HG03066 (cell line): ENCODE measurements around the gene HMGA1.

Experiments
- ATAC-seq: cut with Tn5 transposase; IDR thresholded peaks from one replicate; pipeline ENCODE4 v1.9.1; 2021; ENCODE audit warnings: low read depth; ENCODE audit not compliant: unreplicated experiment

HMGA1 gene

GRCh38 chr6:34285448-34286164, 48.9 kb downstream of the HMGA1 start:
- ATAC-seq = no peak

- ATAC-seq = no peak
Measured at GRCh38 chr6:34288581-34288980, 51.9 kb downstream of the HMGA1 start.

- no peak for ATAC-seq
Measured at GRCh38 chr6:34289137-34289536, 52.5 kb downstream of the HMGA1 start.

- no peak for ATAC-seq
Measured at GRCh38 chr6:34292954-34293353, 56.3 kb downstream of the HMGA1 start.

GRCh38 chr6:34295721-34296120, 59.0 kb downstream of the HMGA1 start:
- peak; percentile 79 for ATAC-seq
